ENCODE results near the gene FBXO45.

Gene FBXO45

DNA sequence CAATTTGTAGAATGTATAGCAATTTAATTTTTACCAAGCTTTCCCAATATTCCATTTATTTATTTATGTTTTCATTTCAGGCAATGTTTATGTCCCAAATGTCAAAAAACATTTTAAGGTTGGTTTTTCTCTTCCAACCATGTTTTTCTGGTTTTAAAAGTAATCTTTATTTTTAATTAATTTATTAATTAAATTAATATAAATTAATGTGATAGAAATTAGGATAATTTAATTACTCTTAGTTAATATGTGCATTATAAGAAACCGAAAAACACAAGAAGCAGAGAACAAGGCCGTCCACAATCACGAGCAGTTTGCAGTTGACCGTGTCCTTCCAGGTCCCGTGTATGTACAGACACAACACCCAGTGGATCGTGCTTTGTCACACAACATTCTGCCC is 34.2 kb downstream of the FBXO45 start:
- Histone ChIP-seq H3K4me3 (no peak overlapping the region), H3K4me1 (no peaks in the 10 kb centered on the region), H3K27me3 (peaks cover 0 to 10% of the 10 kb centered on the region in 2 donors), H3K27ac (no peak overlapping the region), H3K9me3 (no peaks in the 10 kb centered on the region), H3K36me3 (no peaks in the 10 kb centered on the region)
- intact Hi-C loops (cut with DNase I; ENCODE audit: low total_unique reads): loop anchor here (5.0 kb wide), 1 partner anchor 80 kb away; no protein-coding TSS in a partner anchor
- DNase-seq: no peak
- TF ChIP-seq CTCF (IDR thresholded peaks at IDR 0.05): no peak

- H3K4me1 ChIP-seq: no peaks in the 10 kb centered on the region
- H3K4me3 ChIP-seq: no peak overlapping the region
- DNase-seq: no peak
- H3K36me3 ChIP-seq: no peaks in the 10 kb centered on the region
- intact Hi-C loops (cut with DNase I; ENCODE audit: low total_unique reads): loop anchor here (5.0 kb wide), 1 partner anchor 79 kb away; no protein-coding TSS in a partner anchor
- peaks cover 0 to 4% of the 10 kb centered on the region in 2 donors for H3K27me3 ChIP-seq
- H3K27ac ChIP-seq: no peak overlapping the region
- no peaks in the 10 kb centered on the region for H3K9me3 ChIP-seq
- no peak for TF ChIP-seq CTCF (IDR thresholded peaks at IDR 0.05)
Measured at GRCh38 chr3:196603683-196604082, 35.2 kb downstream of the FBXO45 start.

DNA sequence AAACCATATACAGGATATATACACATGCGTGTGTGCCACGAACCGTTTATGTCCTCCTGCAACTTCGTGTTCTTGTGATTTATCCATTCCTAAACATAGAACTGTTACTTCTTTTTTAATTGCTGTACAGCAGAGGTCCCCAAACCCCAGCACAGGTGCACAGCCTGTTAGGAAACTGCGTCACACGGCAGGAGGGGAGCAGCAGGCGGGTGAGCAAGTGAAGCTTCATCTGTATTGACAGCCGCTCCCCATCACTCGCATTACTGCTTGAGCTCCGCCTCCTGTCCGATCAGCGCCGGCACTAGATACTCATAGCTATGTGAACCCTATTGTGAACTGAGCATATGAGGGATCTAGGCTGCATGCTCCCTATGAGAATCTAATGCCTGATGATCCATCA is 36.1 kb downstream of the FBXO45 start:
- intact Hi-C loops (cut with DNase I; ENCODE audit: low total_unique reads): loop anchor here (5.0 kb wide), 1 partner anchor 78 kb away; no protein-coding TSS in a partner anchor
- TF ChIP-seq CTCF (IDR thresholded peaks at IDR 0.05): no peak
- H3K27ac ChIP-seq: no peak overlapping the region
- no peaks in the 10 kb centered on the region for H3K36me3 ChIP-seq
- H3K4me1 ChIP-seq: no peaks in the 10 kb centered on the region
- no peak for DNase-seq
- peaks cover 0 to 4% of the 10 kb centered on the region in 2 donors for H3K27me3 ChIP-seq
- no peak overlapping the region for H3K4me3 ChIP-seq
- no peaks in the 10 kb centered on the region for H3K9me3 ChIP-seq

- intact Hi-C loops (cut with DNase I; ENCODE audit: low total_unique reads): no loop called here
- no peak overlapping the region for H3K27ac ChIP-seq
- no peaks in the 10 kb centered on the region for H3K9me3 ChIP-seq
- H3K4me1 ChIP-seq: no peaks in the 10 kb centered on the region
- H3K4me3 ChIP-seq: no peak overlapping the region
- H3K36me3 ChIP-seq: no peaks in the 10 kb centered on the region
- peaks cover 0 to 4% of the 10 kb centered on the region in 2 donors for H3K27me3 ChIP-seq
- TF ChIP-seq CTCF (IDR thresholded peaks at IDR 0.05): no peak
- no peak for DNase-seq
Measured at GRCh38 chr3:196608693-196609092, 40.2 kb downstream of the FBXO45 start.

DNA sequence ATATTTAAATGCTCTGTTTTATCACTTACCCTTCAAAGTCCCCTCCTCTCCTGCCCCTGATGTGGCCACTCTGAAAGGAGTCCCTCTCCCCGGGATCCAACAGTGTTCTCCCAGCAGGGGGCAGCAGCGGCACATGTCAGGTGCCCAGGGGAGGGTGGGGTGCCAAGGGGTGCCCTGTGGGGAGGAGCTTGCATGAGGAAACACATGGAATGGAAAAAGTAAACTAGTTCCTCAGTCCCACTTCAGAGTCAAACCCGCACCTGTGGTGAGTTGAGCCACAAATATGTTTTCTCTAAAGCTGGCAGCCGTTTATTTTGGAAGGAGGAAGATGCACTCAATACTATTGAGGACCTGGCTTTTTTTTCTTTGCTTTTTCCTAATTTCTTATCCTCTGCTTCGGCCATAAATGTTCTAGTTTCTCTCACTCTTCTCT is 40.9 kb downstream of the FBXO45 start:
- Histone ChIP-seq H3K36me3 (no peaks in the 10 kb centered on the region), H3K27ac (no peak overlapping the region), H3K4me1 (no peaks in the 10 kb centered on the region), H3K9me3 (no peaks in the 10 kb centered on the region), H3K4me3 (no peak overlapping the region), H3K27me3 (peaks cover 0 to 4% of the 10 kb centered on the region in 2 donors)
- peak; percentile 86 to 89 for DNase-seq
- intact Hi-C loops (cut with DNase I; ENCODE audit: low total_unique reads): no loop called here
- peak; percentile 59 to 65 for TF ChIP-seq CTCF (IDR thresholded peaks at IDR 0.05)

All from tibial artery (tissue), 4 donors.